IMR-90 (cell line): ENCODE data around the gene RAPGEF1. TPM values are rescaled to one million over a fixed set of nuclear protein-coding genes. Genes with fewer than 3 reads are reported as not detected.

Experiments used
- ATAC-seq: fragments of 200-7000 bp; cut with Tn5 transposase; 2 replicates; pipeline ENCODE4 v1.9.1; 2020; ENCODE audit warnings: low read depth, mild to moderate bottlenecking, moderate library complexity
- BruUV-seq: library from RNA; stranded (reverse); fragments of 400-500 nt; replicated peaks from 2 replicates; lab custom pipeline; 2021; lab: Mats Ljungman, UMichigan
- CTCF ChIA-PET: fragments of 300-600 bp; formaldehyde crosslinking; extraction: SDS; loops from one replicate; lab custom pipeline; 2021; ENCODE audit warnings: antibody characterized with exemption; lab: Yijun Ruan, JAX
- POLR2A ChIA-PET: fragments of 300-600 bp; sonication (Branson Sonifier 250); formaldehyde crosslinking; loops from one replicate; lab custom pipeline; 2022; ENCODE audit warnings: antibody characterized with exemption; ENCODE audit not compliant: unreplicated experiment; lab: Charles Lee
- DNase-seq: peaks from one replicate; pipeline ENCODE4 v3.0.0; 2013
- H2AFZ ChIP-seq: replicated peaks from 2 replicates; pipeline ENCODE3; 2013; ENCODE audit warnings: low read length, mild to moderate bottlenecking; ENCODE audit not compliant: poor library complexity
- H2AK5ac ChIP-seq: 2 replicates; pipeline ENCODE4 v1.6.1; 2013; ENCODE audit warnings: low read depth, low read length, inconsistent platforms
- H2AK9ac ChIP-seq: replicated peaks from 2 replicates; pipeline ENCODE3; 2013; ENCODE audit warnings: mild to moderate bottlenecking, low read depth, low read length, moderate library complexity; ENCODE audit not compliant: poor library complexity
- H2BK120ac ChIP-seq: 2 replicates; pipeline ENCODE4 v1.6.1; 2013; ENCODE audit warnings: low read depth, low read length, inconsistent platforms
- H2BK15ac ChIP-seq: 3 replicates; pipeline ENCODE4 v1.6.1; 2013; ENCODE audit warnings: low read depth, low read length, inconsistent platforms
- H2BK20ac ChIP-seq: 2 replicates; pipeline ENCODE4 v1.6.1; 2013; ENCODE audit warnings: low read depth, mild to moderate bottlenecking, inconsistent platforms, low read length, moderate library complexity
- H2BK5ac ChIP-seq: 2 replicates; pipeline ENCODE4 v1.6.1; 2013; ENCODE audit warnings: mild to moderate bottlenecking, low read depth, low read length, inconsistent platforms; ENCODE audit not compliant: poor library complexity, severe bottlenecking
- H3K14ac ChIP-seq: replicated peaks from 2 replicates; pipeline ENCODE4 v1.6.1; 2013; ENCODE audit warnings: low read depth, low read length, inconsistent platforms
- H3K18ac ChIP-seq: 2 replicates; pipeline ENCODE4 v1.6.1; 2013; ENCODE audit warnings: low read depth, low read length, control low read depth
- H3K23ac ChIP-seq: 2 replicates; pipeline ENCODE4 v1.6.1; 2013; ENCODE audit warnings: low read depth, low read length, inconsistent platforms
- H3K27ac ChIP-seq: 2 replicates; pipeline ENCODE4 v1.5.1; 2013; ENCODE audit warnings: mild to moderate bottlenecking, control low read depth, low read length; ENCODE audit not compliant: insufficient read depth
- H3K27me3 ChIP-seq: 2 replicates; pipeline ENCODE4 v1.6.1; 2013; ENCODE audit warnings: low read length; ENCODE audit not compliant: control insufficient read depth, insufficient read depth
- H3K36me3 ChIP-seq: 2 replicates; pipeline ENCODE4 v1.6.1; 2013; ENCODE audit warnings: low read length, mixed read lengths; ENCODE audit not compliant: control insufficient read depth, insufficient read depth
- H3K4ac ChIP-seq: 2 replicates; pipeline ENCODE4 v1.6.1; 2013; ENCODE audit warnings: low read depth, low read length, inconsistent platforms
- H3K4me1 ChIP-seq: 2 replicates; pipeline ENCODE4 v1.6.1; 2013; ENCODE audit warnings: low read length, mixed read lengths; ENCODE audit not compliant: control insufficient read depth, insufficient read depth
- H3K4me2 ChIP-seq: 2 replicates; pipeline ENCODE4 v1.6.1; 2013; ENCODE audit warnings: low read depth, mild to moderate bottlenecking, control low read depth, low read length, moderate library complexity
- H3K4me3 ChIP-seq: 2 replicates; pipeline ENCODE4 v1.5.1; 2013; ENCODE audit warnings: low read depth, mild to moderate bottlenecking, control low read depth, low read length, moderate library complexity; ENCODE audit not compliant: insufficient read depth
- H3K56ac ChIP-seq: 2 replicates; pipeline ENCODE4 v1.6.1; 2013; ENCODE audit warnings: low read length, inconsistent platforms; ENCODE audit not compliant: insufficient read depth; ENCODE audit errors: extremely low read depth
- H3K79me1 ChIP-seq, 2 experiments: 2 replicates each; pipeline ENCODE4 v1.6.1; 2013; ENCODE audit warnings: low read length in 2 of 2, inconsistent platforms in 1 of 2, low read depth in 1 of 2
- H3K9ac ChIP-seq: 2 replicates; pipeline ENCODE4 v1.6.1; 2013; ENCODE audit warnings: low read depth, low read length, control low read depth
- H3K9me1 ChIP-seq: 2 replicates; pipeline ENCODE4 v1.6.1; 2013; ENCODE audit warnings: low read length, inconsistent platforms; ENCODE audit not compliant: insufficient read depth
- H3K9me3 ChIP-seq: 2 replicates; pipeline ENCODE4 v1.6.1; 2013; ENCODE audit warnings: low read length; ENCODE audit not compliant: control insufficient read depth, insufficient read depth
- H4K20me1 ChIP-seq: 2 replicates; pipeline ENCODE4 v1.6.1; 2013; ENCODE audit warnings: low read length, inconsistent platforms; ENCODE audit not compliant: insufficient read depth
- H4K5ac ChIP-seq: 2 replicates; pipeline ENCODE4 v1.6.1; 2013; ENCODE audit warnings: mild to moderate bottlenecking, low read depth, low read length, control low read depth
- H4K8ac ChIP-seq, 2 experiments: 2 replicates each; pipeline ENCODE4 v1.6.1; 2013; ENCODE audit warnings: low read depth in 2 of 2, low read length in 2 of 2, control low read depth in 1 of 2, inconsistent platforms in 1 of 2
- H4K91ac ChIP-seq: 2 replicates; pipeline ENCODE4 v1.6.1; 2013; ENCODE audit warnings: low read depth, low read length, inconsistent platforms; ENCODE audit not compliant: insufficient read depth
- BHLHE40 ChIP-seq: fragments of 150-350 bp; IDR thresholded peaks from 2 replicates; pipeline ENCODE4 v1.6.1; 2016; ENCODE audit warnings: mild to moderate bottlenecking, low read depth, low read length
- FOS ChIP-seq: fragments of 150-350 bp; IDR thresholded peaks from 2 replicates; pipeline ENCODE4 v1.6.1; 2016; ENCODE audit warnings: low read depth, low read length
- MAFK ChIP-seq: IDR thresholded peaks from 2 replicates; pipeline ENCODE4 v1.6.1; 2012; ENCODE audit warnings: low read depth, low read length, improper control_type of control experiment
- MXI1 ChIP-seq: IDR thresholded peaks from 2 replicates; pipeline ENCODE4 v1.6.1; 2012; ENCODE audit warnings: low read depth, mild to moderate bottlenecking, low read length, moderate library complexity, borderline replicate concordance
- POLR2A ChIP-seq: IDR thresholded peaks from 2 replicates; pipeline ENCODE4 v1.6.1; 2012; ENCODE audit warnings: mild to moderate bottlenecking, low read depth, low read length
- SMC3 ChIP-seq: fragments of 150-350 bp; IDR thresholded peaks from 2 replicates; pipeline ENCODE4 v1.6.1; 2016; ENCODE audit warnings: low read depth, mild to moderate bottlenecking, antibody characterized with exemption, low read length, moderate library complexity
- WGBS, 2 experiments: methylation state at CpG; one replicate each; pipeline versions ENCODE4 v1.1.5 to v1.1.7; 2013; ENCODE audit warnings: missing lambda C conversion rate in 2 of 2; ENCODE audit not compliant: insufficient read length in 1 of 2; ENCODE audit errors: extremely low coverage in 2 of 2; 5-methylcytosine and 5-hydroxymethylcytosine counted together
- dilution Hi-C: fragments of 300-500 bp; cut with HindIII; formaldehyde crosslinking; loops from one replicate; pipeline ENCODE4 v1.14.3; 2018; ENCODE audit warnings: low sequenced_read_pairs; ENCODE audit not compliant: unreplicated experiment
- in situ Hi-C: fragments of 300-500 bp; cut with MboI; formaldehyde crosslinking; loops from 3 replicates; pipeline ENCODE4 v1.14.3; 2019; ENCODE audit warnings: low sequenced_read_pairs, inconsistent platforms, mixed read lengths
- intact Hi-C: fragments of 100-400 bp; cut with micrococcal nuclease; formaldehyde crosslinking; loops from 2 replicates; pipeline ENCODE4 v1.10.0; 2022
- polyA plus RNA-seq, 3 experiments: library from polyadenylated mRNA; depleted of rRNA; stranded (reverse); fragments of >200 nt; gene quantifications; 2 replicates each; pipeline ENCODE4 v1.2.3, GENCODE V29; 2012; ENCODE audit warnings: low replicate concordance in 1 of 3
- total RNA-seq: library from RNA; depleted of rRNA; stranded (reverse); fragments of >200 nt; gene quantifications from 2 replicates; pipeline ENCODE4 v1.2.3, GENCODE V29; 2012
- TF ChIP-seq, protein P1 (sequence below): conservative IDR thresholded peaks from 2 replicates; pipeline ENCODE4 v1.5.1; 2012; ENCODE audit warnings: mild to moderate bottlenecking, low read depth, low read length, improper control_type of control experiment

RAPGEF1 gene
- total and polyA plus RNA-seq, 2 of the 4 experiments (the other 2 are of a cell fraction) = 13.1 to 22.3 TPM

DNA sequence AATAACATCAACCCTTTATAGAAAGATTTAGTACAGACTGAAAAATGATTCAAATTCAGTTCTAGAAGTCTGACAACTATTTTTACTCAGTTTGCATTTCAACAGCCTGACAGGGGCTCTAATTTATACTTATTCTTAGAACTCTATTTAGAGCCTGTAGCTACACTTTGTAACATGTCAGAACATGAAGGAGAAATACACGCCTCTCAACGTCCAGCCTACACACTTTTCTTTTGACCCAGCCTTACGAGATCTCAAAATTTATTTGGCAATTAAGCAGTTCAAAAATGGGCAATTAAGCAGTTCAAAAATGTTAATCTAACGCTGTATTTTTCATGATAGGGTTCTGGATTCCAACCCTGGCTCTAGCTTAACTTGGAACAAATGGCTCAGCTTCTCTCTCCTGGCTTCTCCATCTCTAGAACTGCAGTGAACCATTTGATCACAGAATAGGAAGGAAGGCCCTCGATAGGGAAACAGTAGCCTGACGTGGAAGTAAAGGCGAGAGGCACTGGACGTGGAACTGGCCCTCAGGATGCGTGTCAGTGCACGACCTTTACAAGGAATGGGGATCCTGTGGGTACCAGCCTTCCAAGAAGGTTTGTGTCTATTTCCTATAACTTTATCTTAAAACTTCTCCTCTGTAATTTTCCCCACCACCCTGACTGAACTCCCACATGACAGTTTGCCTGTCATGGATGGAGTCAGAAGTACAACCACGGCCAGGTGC is 128.1 kb downstream of the RAPGEF1 start:
- Histone ChIP-seq H3K36me3 (peaks cover 7% of the 10 kb centered on the region), H2BK5ac (no peak overlapping the region), H2AK5ac (no peak overlapping the region), H3K4me3 (no peak overlapping the region), H3K27me3 (no peaks in the 10 kb centered on the region), H4K5ac (no peak overlapping the region), H3K4me1 (peaks cover 29% of the 10 kb centered on the region), H3K23ac (no peak overlapping the region), H2AFZ (no peak overlapping the region), H4K8ac (no peak overlapping the region), H2BK120ac (no peak overlapping the region), H4K91ac (no peak overlapping the region), H3K14ac (no peak overlapping the region), H3K9ac (no peak overlapping the region), H4K20me1 (peaks cover 10% of the 10 kb centered on the region), H3K27ac (no peak overlapping the region), H3K18ac (no peak overlapping the region), H3K56ac (no peak overlapping the region), H2BK20ac (no peak overlapping the region), H3K9me3 (no peaks in the 10 kb centered on the region), H2AK9ac (no peak overlapping the region), H2BK15ac (no peak overlapping the region), H3K79me1 (peaks cover 4 to 13% of the 10 kb centered on the region in 2 experiments; a peak in 3 of 4 replicates), H3K4me2 (no peak overlapping the region), H3K9me1 (peaks cover 36% of the 10 kb centered on the region), H3K4ac (no peak overlapping the region)
- WGBS, 2 experiments = 94% methylated on average over 5 of the region's 11 CpGs; no CpG with 5 or more reads in 1 of the 2 experiments
- intact Hi-C loops = no loop called here
- BruUV-seq = no TSS peak
- CTCF ChIA-PET = no interaction called here
- in situ Hi-C loops = no loop called here
- DNase-seq (no peak), ATAC-seq (no peak)
- POLR2A ChIA-PET = no interaction called here
- TF ChIP-seq FOS (no peak), MAFK (no peak), MXI1 (no peak), BHLHE40 (no peak), POLR2A (no peak), SMC3 (no peak)
- TF ChIP-seq, protein P1, sequence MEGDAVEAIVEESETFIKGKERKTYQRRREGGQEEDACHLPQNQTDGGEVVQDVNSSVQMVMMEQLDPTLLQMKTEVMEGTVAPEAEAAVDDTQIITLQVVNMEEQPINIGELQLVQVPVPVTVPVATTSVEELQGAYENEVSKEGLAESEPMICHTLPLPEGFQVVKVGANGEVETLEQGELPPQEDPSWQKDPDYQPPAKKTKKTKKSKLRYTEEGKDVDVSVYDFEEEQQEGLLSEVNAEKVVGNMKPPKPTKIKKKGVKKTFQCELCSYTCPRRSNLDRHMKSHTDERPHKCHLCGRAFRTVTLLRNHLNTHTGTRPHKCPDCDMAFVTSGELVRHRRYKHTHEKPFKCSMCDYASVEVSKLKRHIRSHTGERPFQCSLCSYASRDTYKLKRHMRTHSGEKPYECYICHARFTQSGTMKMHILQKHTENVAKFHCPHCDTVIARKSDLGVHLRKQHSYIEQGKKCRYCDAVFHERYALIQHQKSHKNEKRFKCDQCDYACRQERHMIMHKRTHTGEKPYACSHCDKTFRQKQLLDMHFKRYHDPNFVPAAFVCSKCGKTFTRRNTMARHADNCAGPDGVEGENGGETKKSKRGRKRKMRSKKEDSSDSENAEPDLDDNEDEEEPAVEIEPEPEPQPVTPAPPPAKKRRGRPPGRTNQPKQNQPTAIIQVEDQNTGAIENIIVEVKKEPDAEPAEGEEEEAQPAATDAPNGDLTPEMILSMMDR = no peak
- dilution Hi-C loops = no loop called here
